HG02973 (cell line): Measurements from ENCODE around the gene EPB41L1.

Experiments used
- ATAC-seq: cut with Tn5 transposase; IDR thresholded peaks from one replicate; pipeline ENCODE4 v1.9.1; 2021; ENCODE audit warnings: moderate library complexity; ENCODE audit not compliant: unreplicated experiment

Gene EPB41L1

GRCh38 chr20:36153736-36154699, 522 bp upstream of the EPB41L1 start:
- no peak for ATAC-seq

- no peak for ATAC-seq
Observed at GRCh38 chr20:36155629-36155971, 1.1 kb downstream of the EPB41L1 start.

- no peak for ATAC-seq
Observed at GRCh38 chr20:36155991-36156390, 1.5 kb downstream of the EPB41L1 start.

GRCh38 chr20:36157610-36158009, 3.1 kb downstream of the EPB41L1 start:
- ATAC-seq: no peak

GRCh38 chr20:36158160-36158741, 3.7 kb downstream of the EPB41L1 start:
- ATAC-seq: no peak

GRCh38 chr20:36159833-36160232, 5.3 kb downstream of the EPB41L1 start:
- ATAC-seq: no peak

GRCh38 chr20:36162272-36162966, 7.9 kb downstream of the EPB41L1 start:
- ATAC-seq: no peak

GRCh38 chr20:36167902-36168503, 13.5 kb downstream of the EPB41L1 start:
- ATAC-seq: no peak

- no peak for ATAC-seq
Observed at GRCh38 chr20:36170542-36171215, 16.1 kb downstream of the EPB41L1 start.

- no peak for ATAC-seq
Observed at GRCh38 chr20:36173451-36173933, 19.0 kb downstream of the EPB41L1 start.

GRCh38 chr20:36175016-36175415, 20.5 kb downstream of the EPB41L1 start:
- ATAC-seq: no peak

GRCh38 chr20:36175475-36175995, 21.0 kb downstream of the EPB41L1 start:
- no peak for ATAC-seq

- ATAC-seq: no peak
Observed at GRCh38 chr20:36177716-36178115, 23.2 kb downstream of the EPB41L1 start.

- no peak for ATAC-seq
Observed at GRCh38 chr20:36179170-36179945, 24.8 kb downstream of the EPB41L1 start.

GRCh38 chr20:36180323-36180722, 25.8 kb downstream of the EPB41L1 start:
- ATAC-seq: no peak

- ATAC-seq: no peak
Observed at GRCh38 chr20:36181934-36182603, 27.5 kb downstream of the EPB41L1 start.

GRCh38 chr20:36182604-36183154, 28.1 kb downstream of the EPB41L1 start:
- no peak for ATAC-seq

GRCh38 chr20:36183155-36183944, 28.8 kb downstream of the EPB41L1 start:
- ATAC-seq: no peak
